Activated naive CD8-positive, alpha-beta T cell treated with anti-CD3 and anti-CD28 coated beads, Interleukin-2, amount 10 ng/mL, durations not matched to agents 7 days and 5 days (primary cell): ENCODE measurements around the gene WIPF1. TPM values are rescaled to one million over a fixed set of nuclear protein-coding genes. Genes with fewer than 3 reads are reported as not detected.

Source experiments
- total RNA-seq, 2 experiments: library from RNA; stranded (reverse); gene quantifications; one replicate each; pipeline ENCODE4 v1.2.3, GENCODE V29; 2021

Gene WIPF1
- total RNA-seq, 2 experiments from 2014 or later: 446 to 480 TPM

Other genes starting within 250 kb of the WIPF1 start
- gene SCRN3, start 202.1 kb downstream of the WIPF1 start, total RNA-seq: 10 to 100 TPM; 17.5 to 19.6 TPM
- gene GPR155, start 110.8 kb downstream of the WIPF1 start, total RNA-seq: 10 to 100 TPM; 24.3 to 25.8 TPM
- not detected for gene CHRNA1, start 166.7 kb upstream of the WIPF1 start, total RNA-seq